Hepatocyte (in vitro differentiated cells): ENCODE results near the gene FAM114A2. TPM values are rescaled to one million over a fixed set of nuclear protein-coding genes. Genes with fewer than 3 reads are reported as not detected.

Source experiments
- DNase-seq: peaks from one replicate; pipeline ENCODE4 v3.0.0-alpha.2; 2016; ENCODE audit warnings: low spot score
- H2AFZ ChIP-seq: fragments of 200-600 bp; sonication (generic); 2 replicates; pipeline ENCODE4 v1.6.0; 2016; ENCODE audit warnings: antibody characterized with exemption, mild to moderate bottlenecking
- H3K27ac ChIP-seq: fragments of 200-600 bp; sonication (generic); 2 replicates; pipeline ENCODE4 v1.5.1; 2016; ENCODE audit warnings: mild to moderate bottlenecking
- H3K27me3 ChIP-seq: fragments of 200-600 bp; sonication (generic); 2 replicates; pipeline ENCODE4 v1.6.1; 2016
- H3K36me3 ChIP-seq: fragments of 200-600 bp; sonication (generic); replicated peaks from 2 replicates; pipeline ENCODE4 v1.5.1; 2016; ENCODE audit warnings: low read depth; ENCODE audit not compliant: insufficient read depth
- H3K4me1 ChIP-seq: fragments of 200-600 bp; sonication (generic); 2 replicates; pipeline ENCODE4 v1.5.1; 2016; ENCODE audit warnings: mild to moderate bottlenecking, moderate library complexity; ENCODE audit not compliant: insufficient read depth
- H3K4me2 ChIP-seq: fragments of 200-600 bp; sonication (generic); 2 replicates; pipeline ENCODE4 v1.6.0; 2016
- H3K4me3 ChIP-seq: fragments of 200-600 bp; sonication (generic); 2 replicates; pipeline ENCODE4 v1.5.1; 2016; ENCODE audit warnings: mild to moderate bottlenecking
- H3K79me2 ChIP-seq: fragments of 200-600 bp; sonication (generic); 2 replicates; pipeline ENCODE4 v1.6.0; 2017; ENCODE audit warnings: mild to moderate bottlenecking
- H3K9me2 ChIP-seq: fragments of 200-600 bp; sonication (generic); replicated peaks from 2 replicates; pipeline ENCODE4 v1.6.0; 2017; ENCODE audit warnings: mild to moderate bottlenecking; ENCODE audit not compliant: insufficient read depth
- H3K9me3 ChIP-seq: fragments of 200-600 bp; sonication (generic); 2 replicates; pipeline ENCODE4 v1.5.1; 2016; ENCODE audit warnings: low read depth, mild to moderate bottlenecking
- H4K20me1 ChIP-seq: fragments of 200-600 bp; sonication (generic); 2 replicates; pipeline ENCODE4 v1.6.0; 2016; ENCODE audit warnings: mild to moderate bottlenecking; ENCODE audit not compliant: insufficient read depth, poor library complexity, severe bottlenecking
- CTCF ChIP-seq: fragments of 200-600 bp; sonication (generic); IDR thresholded peaks from 2 replicates; pipeline ENCODE4 v1.5.1; 2016; ENCODE audit warnings: antibody characterized with exemption, mild to moderate bottlenecking; ENCODE audit not compliant: poor library complexity
- EZH2 ChIP-seq: fragments of 200-600 bp; sonication (generic); IDR thresholded peaks from 2 replicates; pipeline ENCODE4 v1.6.1; 2016; ENCODE audit warnings: antibody characterized with exemption, mild to moderate bottlenecking, borderline replicate concordance
- EZH2phosphoT487 ChIP-seq: fragments of 200-600 bp; sonication (generic); IDR thresholded peaks from one replicate; pipeline ENCODE4 v1.6.1; 2018; ENCODE audit warnings: antibody characterized with exemption, mild to moderate bottlenecking, low read depth, moderate library complexity; ENCODE audit not compliant: unreplicated experiment, severe bottlenecking
- WGBS: methylation state at CpG from one replicate; pipeline ENCODE4 v1.1.6; 2016; ENCODE audit warnings: low lambda C conversion rate; ENCODE audit errors: missing lambda C conversion rate; 5-methylcytosine and 5-hydroxymethylcytosine counted together
- polyA plus RNA-seq: library from polyadenylated mRNA; unstranded; fragments of >200 nt; fragmentation: Nextera tagmentation; extraction: Ambion mirVana; gene quantifications from 2 replicates; pipeline ENCODE4 v1.2.1, GENCODE V29; 2016
- total RNA-seq: library from RNA; depleted of rRNA; stranded (reverse); fragments of >200 nt; gene quantifications from 2 replicates; pipeline ENCODE4 v1.2.3, GENCODE V29; 2014

FAM114A2 gene
- total and polyA plus RNA-seq, 2 experiments from 2014 or later: 12.0 to 22.8 TPM

GRCh38 chr5:154002093-154002492, 36.6 kb downstream of the FAM114A2 start:
- no peak for TF ChIP-seq EZH2
- no peak for TF ChIP-seq CTCF
- TF ChIP-seq EZH2phosphoT487: no peak
- H3K27ac ChIP-seq: no peak overlapping the region
- H3K27me3 ChIP-seq: no peaks in the 10 kb centered on the region
- H3K36me3 ChIP-seq: no peaks in the 10 kb centered on the region
- WGBS: 79% methylated on average over 4 of the region's 4 CpGs
- no peak overlapping the region for H2AFZ ChIP-seq
- DNase-seq: no peak
- no peak overlapping the region for H3K4me3 ChIP-seq
- no peaks in the 10 kb centered on the region for H3K9me2 ChIP-seq
- H4K20me1 ChIP-seq: no peaks in the 10 kb centered on the region
- H3K9me3 ChIP-seq: no peaks in the 10 kb centered on the region
- H3K79me2 ChIP-seq: no peaks in the 10 kb centered on the region
- H3K4me1 ChIP-seq: peaks cover under 1% of the 10 kb centered on the region
- H3K4me2 ChIP-seq: no peak overlapping the region

GRCh38 chr5:154000703-154001102, 38.0 kb downstream of the FAM114A2 start:
- no peak for TF ChIP-seq CTCF
- no peak for TF ChIP-seq EZH2
- no peak for TF ChIP-seq EZH2phosphoT487
- no peak overlapping the region for H3K4me3 ChIP-seq
- H2AFZ ChIP-seq: no peak overlapping the region
- no peaks in the 10 kb centered on the region for H3K27me3 ChIP-seq
- no peaks in the 10 kb centered on the region for H3K36me3 ChIP-seq
- no peaks in the 10 kb centered on the region for H3K79me2 ChIP-seq
- no peaks in the 10 kb centered on the region for H3K9me3 ChIP-seq
- H3K4me2 ChIP-seq: no peak overlapping the region
- no peaks in the 10 kb centered on the region for H3K9me2 ChIP-seq
- no peaks in the 10 kb centered on the region for H4K20me1 ChIP-seq
- DNase-seq: no peak
- no peaks in the 10 kb centered on the region for H3K4me1 ChIP-seq
- H3K27ac ChIP-seq: no peak overlapping the region

GRCh38 chr5:153999995-154000394, 38.7 kb downstream of the FAM114A2 start:
- H3K4me1 ChIP-seq: no peaks in the 10 kb centered on the region
- no peaks in the 10 kb centered on the region for H3K27me3 ChIP-seq
- no peak overlapping the region for H3K4me2 ChIP-seq
- no peaks in the 10 kb centered on the region for H3K36me3 ChIP-seq
- no peak overlapping the region for H3K4me3 ChIP-seq
- no peak for TF ChIP-seq EZH2
- TF ChIP-seq CTCF: no peak
- TF ChIP-seq EZH2phosphoT487: no peak
- no peaks in the 10 kb centered on the region for H3K79me2 ChIP-seq
- 96% methylated on average over 3 of the region's 3 CpGs for WGBS
- H4K20me1 ChIP-seq: no peaks in the 10 kb centered on the region
- H3K9me3 ChIP-seq: no peaks in the 10 kb centered on the region
- no peak for DNase-seq
- H3K9me2 ChIP-seq: no peaks in the 10 kb centered on the region
- H2AFZ ChIP-seq: no peak overlapping the region
- H3K27ac ChIP-seq: no peak overlapping the region

GRCh38 chr5:153998768-153999167, 39.9 kb downstream of the FAM114A2 start:
- Histone ChIP-seq H4K20me1 (no peaks in the 10 kb centered on the region), H3K4me1 (no peaks in the 10 kb centered on the region), H3K27ac (no peak overlapping the region), H3K9me3 (no peaks in the 10 kb centered on the region), H3K4me3 (no peak overlapping the region), H2AFZ (no peak overlapping the region), H3K36me3 (no peaks in the 10 kb centered on the region), H3K9me2 (no peaks in the 10 kb centered on the region), H3K4me2 (no peak overlapping the region), H3K27me3 (no peaks in the 10 kb centered on the region), H3K79me2 (no peaks in the 10 kb centered on the region)
- 100% methylated on average over 1 of the region's 1 CpG for WGBS
- no peak for DNase-seq
- TF ChIP-seq EZH2phosphoT487 (no peak), EZH2 (no peak), CTCF (no peak)
